Esophagus (tissue), 2 donors: ENCODE measurements around the gene BEST3. TPM values are rescaled to one million over a fixed set of nuclear protein-coding genes. Genes with fewer than 3 reads are reported as not detected.
"Not testable (repeated sequence)": the region's sequence is repeated elsewhere in the genome, so short reads cannot be mapped to it uniquely, and the experiment has no call there.

Experiments used
- H3K27ac ChIP-seq, 2 donors: one replicate each; pipeline ENCODE4 v1.5.1; 2013; ENCODE audit warnings: low read depth in 2 of 2, mild to moderate bottlenecking in 2 of 2, inconsistent platforms in 1 of 2, low read length in 1 of 2, moderate library complexity in 1 of 2
- H3K27me3 ChIP-seq, 2 donors: one replicate each; pipeline ENCODE4 v1.6.1; 2013; ENCODE audit warnings: low read length in 2 of 2, control low read depth in 1 of 2, mild to moderate bottlenecking in 1 of 2; ENCODE audit not compliant: insufficient read depth in 2 of 2, control insufficient read depth in 1 of 2
- H3K36me3 ChIP-seq, 2 donors: one replicate each; pipeline ENCODE4 v1.6.1; 2013; ENCODE audit warnings: low read length in 1 of 2; ENCODE audit not compliant: control insufficient read depth in 2 of 2, insufficient read depth in 2 of 2
- H3K4me1 ChIP-seq, 2 donors: one replicate each; pipeline ENCODE4 v1.6.1; 2013; ENCODE audit warnings: low read length in 1 of 2; ENCODE audit not compliant: control insufficient read depth in 2 of 2, insufficient read depth in 2 of 2
- H3K4me3 ChIP-seq, 2 donors: one replicate each; pipeline ENCODE4 v1.5.1; 2013; ENCODE audit warnings: low read length in 2 of 2, mild to moderate bottlenecking in 2 of 2, low read depth in 1 of 2, moderate library complexity in 1 of 2
- H3K9me3 ChIP-seq, 2 donors: one replicate each; pipeline ENCODE4 v1.6.1; 2013; ENCODE audit warnings: mild to moderate bottlenecking in 2 of 2, low read depth in 1 of 2, low read length in 1 of 2, moderate library complexity in 1 of 2; ENCODE audit not compliant: control insufficient read depth in 2 of 2, insufficient read depth in 1 of 2
- WGBS, 2 donors: extraction: QIAGEN DNeasy Blood & Tissue Kit; methylation state at CpG; one replicate each; pipeline ENCODE4 v1.1.7; 2013; 5-methylcytosine and 5-hydroxymethylcytosine counted together
- polyA plus RNA-seq, 2 donors: library from polyadenylated mRNA; stranded (reverse); fragments of 200-250 nt; gene quantifications; one replicate each; pipeline ENCODE4 v1.2.3, GENCODE V29; 2013
- donor health status: healthy with polysubstance abuse.
- donor health status: Bipolar disorder and iron deficiency.

BEST3 gene
- polyA plus RNA-seq, 2 donors: not detected

DNA sequence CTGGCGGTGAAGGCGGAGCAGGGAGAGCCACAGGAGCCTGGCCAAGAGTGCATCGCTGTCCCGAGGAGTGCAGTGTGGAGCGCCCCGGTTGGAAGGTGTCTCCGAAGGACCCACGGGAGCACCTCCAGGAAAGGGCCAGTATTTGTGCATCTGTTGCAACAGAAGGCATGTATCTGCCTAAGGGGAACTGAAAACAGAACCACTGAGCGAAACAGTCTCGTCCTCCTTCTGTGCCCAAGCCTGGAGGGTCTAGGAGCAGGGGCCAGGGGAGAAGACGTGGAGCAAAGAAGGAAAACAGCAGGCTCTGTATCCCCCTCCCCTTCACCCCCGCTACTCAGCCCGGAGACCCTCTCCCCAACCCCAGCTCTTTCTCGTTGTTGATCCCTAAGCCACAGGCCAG is 83.1 kb downstream of the BEST3 start:
- no peak overlapping the region for H3K4me3 ChIP-seq
- no peaks in the 10 kb centered on the region for H3K4me1 ChIP-seq
- H3K27me3 ChIP-seq: no peaks in the 10 kb centered on the region
- no peaks in the 10 kb centered on the region for H3K9me3 ChIP-seq
- no peaks in the 10 kb centered on the region for H3K36me3 ChIP-seq
- H3K27ac ChIP-seq: no peak overlapping the region
- 81 to 82% methylated on average over 13 to 14 of the region's 14 CpGs for whole genome bisulfite sequencing, 2 donors

DNA sequence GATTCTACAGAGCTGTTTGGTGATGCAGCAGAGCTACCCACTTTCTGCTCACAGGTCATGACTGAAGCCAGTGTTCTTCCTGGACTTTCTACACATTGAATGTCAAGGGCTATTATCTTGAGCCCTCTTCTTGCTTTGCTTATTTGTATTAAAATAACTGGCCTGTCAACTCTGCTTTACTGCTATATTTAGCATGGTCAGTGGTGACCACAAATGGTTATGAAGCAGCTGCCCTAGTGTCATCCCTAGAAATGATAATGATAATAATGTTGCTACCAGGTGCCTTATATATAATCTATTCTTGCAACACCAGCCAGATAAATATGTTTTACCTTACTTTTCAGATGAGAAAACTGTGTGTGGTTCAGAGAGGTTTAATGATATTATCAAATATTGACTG is 85.8 kb downstream of the BEST3 start:
- Histone ChIP-seq H3K4me3 (no peak overlapping the region), H3K27ac (no peak overlapping the region), H3K9me3 (no peaks in the 10 kb centered on the region), H3K4me1 (no peaks in the 10 kb centered on the region), H3K36me3 (no peaks in the 10 kb centered on the region), H3K27me3 (no peaks in the 10 kb centered on the region)

- WGBS, 2 donors: 94 to 97% methylated on average over 11 of the region's 11 CpGs
- Histone ChIP-seq H3K27ac (no peak within 1 kb of the TSS), H3K4me3 (no peak within 1 kb of the TSS)
Observed at GRCh38 chr12:69610729-69611128, 88.4 kb downstream of the BEST3 start, which contains the start of gene LRRC10. Gene LRRC10 (minus strand): TSS chr12:69610907. CDS start chr12:69610838, 69 bp downstream.

DNA sequence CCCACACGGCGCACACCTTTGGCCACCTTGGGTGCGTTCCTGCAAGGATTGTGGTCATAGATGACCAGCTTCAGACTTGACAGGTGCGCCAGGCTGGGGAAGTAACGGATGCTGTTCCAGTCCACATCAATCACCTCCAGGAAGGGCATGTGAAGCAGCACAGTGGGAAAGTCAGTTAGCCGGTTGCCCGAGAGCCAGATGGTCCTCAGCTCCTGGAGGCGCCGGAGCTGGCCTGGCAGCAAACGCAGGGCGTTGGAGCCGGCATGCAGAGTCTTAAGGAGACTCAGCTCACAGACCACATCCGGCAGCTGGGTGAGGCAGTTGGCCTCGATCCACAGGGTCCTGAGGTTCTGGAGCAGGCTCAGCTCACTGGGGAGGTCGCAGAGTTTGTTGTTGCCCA is 89.0 kb downstream of the BEST3 start:
- Histone ChIP-seq H3K27ac (no peak overlapping the region), H3K9me3 (no peaks in the 10 kb centered on the region), H3K4me1 (no peaks in the 10 kb centered on the region), H3K36me3 (no peaks in the 10 kb centered on the region), H3K4me3 (no peak overlapping the region), H3K27me3 (no peaks in the 10 kb centered on the region)
- WGBS, 2 donors: 90 to 93% methylated on average over 15 of the region's 15 CpGs

More at GRCh38 chr12:69610729-69611128, 88.4 kb downstream of the BEST3 start, which contains the start of gene LRRC10:
- no peaks in the 10 kb centered on the region for H3K4me1 ChIP-seq
- no peaks in the 10 kb centered on the region for H3K36me3 ChIP-seq
- H3K27me3 ChIP-seq: no peaks in the 10 kb centered on the region
- no peaks in the 10 kb centered on the region for H3K9me3 ChIP-seq

DNA sequence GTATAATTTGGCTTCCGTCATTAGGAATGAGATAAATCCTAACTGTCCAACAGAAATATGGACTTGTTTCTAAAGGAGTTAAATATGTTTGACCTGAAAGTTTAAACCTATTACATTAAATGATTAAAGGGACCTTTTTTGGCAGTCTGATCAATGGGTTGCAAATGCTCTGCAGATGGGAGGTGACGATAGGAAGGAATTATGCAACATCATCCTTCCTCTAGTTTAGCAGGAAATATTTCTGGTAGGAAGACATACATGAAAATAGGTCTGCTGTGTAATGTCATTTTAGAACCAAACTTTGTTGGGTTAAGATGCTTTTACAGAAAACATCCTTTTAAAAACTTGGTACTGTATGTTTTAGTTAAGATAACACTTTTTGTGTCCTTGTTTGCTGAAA is 91.0 kb downstream of the BEST3 start:
- no peak overlapping the region for H3K27ac ChIP-seq

GRCh38 chr12:69604275-69604674 is 94.8 kb downstream of the BEST3 start:
- not testable (repeated sequence) for H3K4me1 ChIP-seq, H3K4me3 ChIP-seq, H3K9me3 ChIP-seq, H3K27me3 ChIP-seq, H3K27ac ChIP-seq
- H3K36me3 ChIP-seq: peaks cover 6 to 12% of the 10 kb centered on the region in 2 donors
- WGBS, 2 donors: 75 to 83% methylated on average over 2 of the region's 3 CpGs

More for the DNA sequence above, 91.0 kb downstream of the BEST3 start:
- H3K4me3 ChIP-seq: no peak overlapping the region
- H3K4me1 ChIP-seq: no peaks in the 10 kb centered on the region
- no peaks in the 10 kb centered on the region for H3K9me3 ChIP-seq
- no peaks in the 10 kb centered on the region for H3K27me3 ChIP-seq
- H3K36me3 ChIP-seq: peaks cover 0 to 2% of the 10 kb centered on the region in 2 donors
- WGBS, 2 donors: 58 to 63% methylated on average over 2 of the region's 2 CpGs

Other genes with a start within 250 kb of the BEST3 start
- 1 to 10 TPM; 2.8 to 4.9 TPM for gene FRS2, start 228.9 kb downstream of the BEST3 start, polyA plus RNA-seq
- gene CCT2, start 113.8 kb downstream of the BEST3 start, polyA plus RNA-seq: 10 to 100 TPM; 50.5 to 96.1 TPM
- not detected for gene LRRC10, start 88.4 kb downstream of the BEST3 start, polyA plus RNA-seq
- 10 to 100 TPM in 1 of 2 donors, 1 to 10 TPM in 1; 8.3 to 11.7 TPM for gene RAB3IP, start 39.6 kb upstream of the BEST3 start, polyA plus RNA-seq
- under 1 TPM in 1 of 2 donors, not detected in 1; 0.08 TPM for gene MYRFL, start 125.9 kb upstream of the BEST3 start, polyA plus RNA-seq